GM18502 (cell line): ENCODE measurements around the gene GALT.
A peak's percentile ranks its signal among the peaks of the same experiment; 100 is the strongest.

Source experiments
- ATAC-seq: cut with Tn5 transposase; IDR thresholded peaks from one replicate; pipeline ENCODE4 v1.9.1; 2021; ENCODE audit warnings: mild to moderate bottlenecking; ENCODE audit not compliant: unreplicated experiment, poor library complexity

GALT gene

GRCh38 chr9:34646211-34647083 lies at the start of gene GALT:
GALT (plus strand) TSS chr9:34646675; CDS start chr9:34646705, 30 bp downstream.
- peak; percentile 88 for ATAC-seq

- no peak for ATAC-seq
Observed at GRCh38 chr9:34599546-34599945, 46.9 kb upstream of the GALT start.

- no peak for ATAC-seq
Observed at GRCh38 chr9:34600908-34601307, 45.6 kb upstream of the GALT start.

- no peak for ATAC-seq
Observed at GRCh38 chr9:34601937-34602573, 44.4 kb upstream of the GALT start.

GRCh38 chr9:34603610-34604231 lies 42.8 kb upstream of the GALT start:
- ATAC-seq: peak; percentile 69

- ATAC-seq: no peak
Observed at GRCh38 chr9:34606190-34606589, 40.3 kb upstream of the GALT start.

- no peak for ATAC-seq
Observed at GRCh38 chr9:34606905-34607304, 39.6 kb upstream of the GALT start.

- no peak for ATAC-seq
Observed at GRCh38 chr9:34607331-34607730, 39.1 kb upstream of the GALT start.

- no peak for ATAC-seq
Observed at GRCh38 chr9:34610434-34611206, 35.9 kb upstream of the GALT start.

- ATAC-seq: peak; percentile 4
Observed at GRCh38 chr9:34611251-34611810, 35.1 kb upstream of the GALT start.

- ATAC-seq: peak; percentile 86
Observed at GRCh38 chr9:34611811-34612787, 34.4 kb upstream of the GALT start, which contains the start of gene RPP25L. RPP25L (minus strand) TSS chr9:34612097; CDS start chr9:34611296, 801 bp downstream.

GRCh38 chr9:34612788-34613390 lies 33.6 kb upstream of the GALT start:
- no peak for ATAC-seq

- no peak for ATAC-seq
Observed at GRCh38 chr9:34615132-34615531, 31.3 kb upstream of the GALT start.

GRCh38 chr9:34620061-34620994 lies 26.1 kb upstream of the GALT start, which contains the start of gene DCTN3:
DCTN3 (minus strand) TSS chr9:34620495; CDS start chr9:34620464, 31 bp downstream.
- peak; percentile 99 for ATAC-seq

GRCh38 chr9:34623374-34624235 lies 22.9 kb upstream of the GALT start:
- ATAC-seq: no peak

- ATAC-seq: no peak
Observed at GRCh38 chr9:34624475-34625185, 21.8 kb upstream of the GALT start.
